GM12878 (cell line): ENCODE data around the gene MELTF. TPM values are rescaled to one million over a fixed set of nuclear protein-coding genes. Genes with fewer than 3 reads are reported as not detected.

ENCODE experiments used
- ATAC-seq: fragments of 200-7000 bp; cut with Tn5 transposase; 3 replicates; pipeline ENCODE4 v1.9.1; 2020; ENCODE audit warnings: mild to moderate bottlenecking, moderate library complexity
- BruUV-seq: library from RNA; stranded (reverse); fragments of 400-500 nt; replicated peaks from 2 replicates; lab custom pipeline; 2021; lab: Mats Ljungman, UMichigan
- CTCF ChIA-PET: fragments of 300-600 bp; sonication (Branson Sonifier 250); formaldehyde crosslinking; extraction: SDS; loops from one replicate; lab custom pipeline; 2021; ENCODE audit warnings: inconsistent platforms; lab: Yijun Ruan, JAX
- POLR2A ChIA-PET: fragments of 350-600 bp; formaldehyde crosslinking; extraction: SDS; loops from one replicate; lab custom pipeline; 2021; ENCODE audit warnings: inconsistent platforms; lab: Charles Lee
- RAD21 ChIA-PET: fragments of 300-600 bp; sonication (Branson Sonifier 250); formaldehyde crosslinking; loops from one replicate; lab custom pipeline; 2023; ENCODE audit warnings: antibody characterized with exemption; ENCODE audit not compliant: unreplicated experiment; lab: Charles Lee
- SMC1A ChIA-PET: fragments of 300-600 bp; sonication (Branson Sonifier 250); formaldehyde crosslinking; loops from one replicate; lab custom pipeline; 2023; ENCODE audit not compliant: unreplicated experiment, uncharacterized antibody; lab: Charles Lee
- DNase-seq: peaks from one replicate; pipeline ENCODE4 v3.0.0-alpha.2; 2011; ENCODE audit warnings: low read depth, low spot score
- FAIRE-seq: peaks from 3 replicates; lab custom pipeline; 2011; peaks lifted over from hg19 to GRCh38; lab: Jason Lieb, UNC
- H2AFZ ChIP-seq: 2 replicates; pipeline ENCODE4 v1.6.0; 2011; ENCODE audit warnings: low read depth, low read length, control low read depth; ENCODE audit not compliant: control insufficient read depth
- H3K27ac ChIP-seq: 2 replicates; pipeline ENCODE4 v1.5.1; 2011; ENCODE audit warnings: control low read depth; ENCODE audit not compliant: control insufficient read depth, insufficient read depth
- H3K27me3 ChIP-seq, 2 experiments: replicated peaks in 1 of 2; 2 replicates each; pipeline versions ENCODE4 v1.6.0 to v1.6.1; 2011; ENCODE audit warnings: low read length in 1 of 2; ENCODE audit not compliant: control insufficient read depth in 2 of 2, insufficient read depth in 2 of 2
- H3K36me3 ChIP-seq, 2 experiments: 2 replicates each; pipeline ENCODE4 v1.5.1; 2011; ENCODE audit warnings: low read length in 1 of 2; ENCODE audit not compliant: control insufficient read depth in 2 of 2, insufficient read depth in 2 of 2
- H3K4me1 ChIP-seq: 2 replicates; pipeline ENCODE4 v1.6.1; 2011; ENCODE audit warnings: mild to moderate bottlenecking, low read length, moderate library complexity, mixed read lengths; ENCODE audit not compliant: control insufficient read depth, insufficient read depth
- H3K4me2 ChIP-seq: 2 replicates; pipeline ENCODE4 v1.6.0; 2011; ENCODE audit warnings: control low read depth; ENCODE audit not compliant: control insufficient read depth, insufficient read depth
- H3K4me3 ChIP-seq: fragments of 200-600 bp; sonication (generic); 2 replicates; pipeline ENCODE4 v1.5.1; 2016
- H3K79me2 ChIP-seq: 2 replicates; pipeline ENCODE4 v1.6.0; 2011; ENCODE audit warnings: low read length; ENCODE audit not compliant: control insufficient read depth, insufficient read depth
- H3K9ac ChIP-seq: 2 replicates; pipeline ENCODE4 v1.8.0; 2011; ENCODE audit warnings: low read length, control low read depth, mixed read lengths; ENCODE audit not compliant: control insufficient read depth, insufficient read depth
- H3K9me3 ChIP-seq: replicated peaks from 3 replicates; pipeline ENCODE4 v1.5.1; 2011; ENCODE audit warnings: mild to moderate bottlenecking, low read length; ENCODE audit not compliant: control insufficient read depth, insufficient read depth
- H4K20me1 ChIP-seq: 2 replicates; pipeline ENCODE4 v1.6.0; 2011; ENCODE audit not compliant: control insufficient read depth, insufficient read depth
- EZH2 ChIP-seq: IDR thresholded peaks from 2 replicates; pipeline ENCODE4 v1.6.1; 2012; ENCODE audit warnings: low read depth, mild to moderate bottlenecking, control low read depth, inconsistent platforms, low read length, borderline replicate concordance; ENCODE audit not compliant: control insufficient read depth
- HDGF ChIP-seq: fragments of 450-650 bp; IDR thresholded peaks from 2 replicates; pipeline ENCODE4 v1.6.1; 2016; ENCODE audit warnings: antibody characterized with exemption
- JUND ChIP-seq: IDR thresholded peaks from 2 replicates; pipeline ENCODE4 v1.6.1; 2012; ENCODE audit warnings: low read depth, mild to moderate bottlenecking, low read length, improper control_type of control experiment, moderate library complexity
- MYB ChIP-seq: fragments of 150-350 bp; IDR thresholded peaks from 2 replicates; pipeline ENCODE4 v1.6.1; 2014; ENCODE audit warnings: mild to moderate bottlenecking, low read depth, low read length, borderline replicate concordance
- TARDBP ChIP-seq: IDR thresholded peaks from 2 replicates; pipeline ENCODE4 v1.6.1; 2016; ENCODE audit warnings: borderline replicate concordance
- ZNF217 ChIP-seq: fragments of 450-650 bp; IDR thresholded peaks from 2 replicates; pipeline ENCODE4 v1.6.1; 2017; ENCODE audit warnings: antibody characterized with exemption, mild to moderate bottlenecking
- WGBS: methylation state at CpG from one replicate; pipeline ENCODE4 v1.1.6; 2016; ENCODE audit warnings: low lambda C conversion rate; ENCODE audit not compliant: insufficient replicate concordance, insufficient coverage; ENCODE audit errors: missing lambda C conversion rate; 5-methylcytosine and 5-hydroxymethylcytosine counted together
- in situ Hi-C: fragments of 300-500 bp; cut with MboI; formaldehyde crosslinking; loops from 9 replicates; pipeline ENCODE4 v1.14.3; 2018; ENCODE audit warnings: mixed read lengths
- intact Hi-C: fragments of 100-400 bp; cut with micrococcal nuclease; formaldehyde crosslinking; loops from one replicate; pipeline ENCODE4 v1.14.2; 2022; ENCODE audit not compliant: unreplicated experiment
- polyA plus RNA-seq, 11 experiments: library from polyadenylated mRNA; depleted of rRNA in 4 of 11; unstranded in 6 of 11; stranded (reverse) in 5 of 11; fragments of >200 nt; fragmentation: Nextera tagmentation in 4 of 11; fragmentation: Illumina TruSeq in 1 of 11; extraction: Ambion mirVana in 4 of 11; extraction: Trizol in 1 of 11; gene quantifications; 1 replicate in 1 of 11; 2 replicates in 10 of 11; pipeline versions ENCODE4 v1.2.1 to v1.2.3, GENCODE V29; 2011 to 2016; ENCODE audit warnings: inconsistent platforms in 2 of 11, missing spikeins in 2 of 11, low read depth in 1 of 11
- total RNA-seq, 4 experiments: library from RNA; depleted of rRNA in 3 of 4; stranded (reverse); fragments of >200 nt in 3 of 4; fragmentation: Illumina TruSeq in 1 of 4; extraction: Trizol in 1 of 4; gene quantifications; 2 replicates each; pipeline versions ENCODE4 v1.2.1 to v1.2.3, GENCODE V29; 2013 to 2021
- TF ChIP-seq, protein P1 (sequence below): fragments of 450-650 bp; IDR thresholded peaks from 2 replicates; pipeline ENCODE4 v1.6.1; 2017; ENCODE audit warnings: mild to moderate bottlenecking, moderate library complexity

The MELTF gene
- total and polyA plus RNA-seq, 10 of the 15 experiments (the other 5 are each of a cell fraction or from before 2014, with no cell fraction given) = 0.55 to 49.1 (median 11.1) TPM

DNA sequence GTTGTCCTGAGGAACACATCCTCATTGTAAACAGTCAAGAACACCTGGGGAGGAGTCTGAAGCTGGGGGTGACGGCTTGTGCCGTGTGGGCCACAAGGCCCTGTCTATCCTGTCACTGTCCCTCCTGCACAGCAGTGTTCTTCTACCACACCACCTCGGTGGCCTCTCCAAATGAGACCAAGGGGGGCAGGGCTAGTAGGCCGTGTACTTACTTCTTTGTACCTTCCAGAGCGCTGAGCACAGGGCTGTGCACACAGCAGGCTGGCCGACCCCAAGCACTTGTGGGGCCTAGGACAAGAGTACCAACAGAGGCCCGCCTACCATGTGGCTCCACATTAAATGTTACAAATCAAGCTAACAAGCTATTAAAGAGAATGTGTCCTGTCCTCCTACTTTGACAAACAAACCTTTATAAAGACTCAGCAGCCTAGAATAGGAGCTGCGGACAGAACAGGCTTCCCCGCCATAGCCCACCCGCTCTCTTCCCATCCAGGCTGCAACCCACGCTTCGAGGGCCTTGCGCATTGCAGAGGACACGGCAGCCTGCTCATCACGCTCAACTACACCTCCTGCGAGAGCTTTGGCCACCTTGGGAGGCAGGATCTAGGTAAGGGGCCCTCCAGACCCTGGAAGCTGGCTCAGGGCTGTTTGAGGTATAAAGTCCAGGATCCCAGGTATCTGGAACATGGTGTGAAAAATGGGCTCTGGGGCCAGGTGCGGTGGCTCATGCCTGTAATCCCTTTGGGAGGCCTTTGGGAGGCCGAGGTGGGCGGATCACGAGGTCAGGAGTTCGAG is 30.5 kb downstream of the MELTF start:
- SMC1A ChIA-PET = interaction anchor here (1.8 kb wide), 1 partner anchor 188 kb away, joined by 5 read pairs; no protein-coding TSS in a partner anchor

DNA sequence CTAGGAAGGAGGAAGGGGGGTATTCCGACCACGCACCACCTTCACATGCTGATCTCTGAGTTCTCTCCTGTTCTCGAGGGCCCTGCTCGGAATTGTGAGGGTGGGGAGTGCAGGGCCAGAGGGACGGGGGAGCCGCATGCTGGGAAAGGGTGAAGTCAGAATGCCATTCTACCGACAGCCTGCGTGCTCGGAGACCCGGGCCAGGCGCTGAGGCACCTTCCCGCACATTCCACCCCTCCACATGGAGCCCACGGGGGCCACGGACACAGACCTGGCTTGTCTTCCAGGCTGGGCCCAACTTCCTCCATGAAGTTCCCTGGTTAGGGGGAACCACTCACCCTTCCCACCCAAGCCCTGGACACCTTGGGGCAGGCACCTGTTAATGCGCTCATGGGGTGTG is 32.3 kb downstream of the MELTF start:
- Histone ChIP-seq H3K9me3 (no peaks in the 10 kb centered on the region; the same call in 2 of the 3 replicates), H3K4me2 (no peak overlapping the region), H2AFZ (no peak overlapping the region), H3K79me2 (no peaks in the 10 kb centered on the region), H3K27ac (no peak overlapping the region), H3K4me1 (peaks cover 4% of the 10 kb centered on the region), H3K4me3 (no peak overlapping the region), H3K9ac (no peak overlapping the region), H3K36me3 (no peaks in the 10 kb centered on the region), H4K20me1 (no peaks in the 10 kb centered on the region), H3K27me3 (no peaks in the 10 kb centered on the region)
- FAIRE-seq (no peak), ATAC-seq (no peak), DNase-seq (no peak)
- BruUV-seq = no TSS peak
- TF ChIP-seq TARDBP = no peak
- TF ChIP-seq, protein P1, sequence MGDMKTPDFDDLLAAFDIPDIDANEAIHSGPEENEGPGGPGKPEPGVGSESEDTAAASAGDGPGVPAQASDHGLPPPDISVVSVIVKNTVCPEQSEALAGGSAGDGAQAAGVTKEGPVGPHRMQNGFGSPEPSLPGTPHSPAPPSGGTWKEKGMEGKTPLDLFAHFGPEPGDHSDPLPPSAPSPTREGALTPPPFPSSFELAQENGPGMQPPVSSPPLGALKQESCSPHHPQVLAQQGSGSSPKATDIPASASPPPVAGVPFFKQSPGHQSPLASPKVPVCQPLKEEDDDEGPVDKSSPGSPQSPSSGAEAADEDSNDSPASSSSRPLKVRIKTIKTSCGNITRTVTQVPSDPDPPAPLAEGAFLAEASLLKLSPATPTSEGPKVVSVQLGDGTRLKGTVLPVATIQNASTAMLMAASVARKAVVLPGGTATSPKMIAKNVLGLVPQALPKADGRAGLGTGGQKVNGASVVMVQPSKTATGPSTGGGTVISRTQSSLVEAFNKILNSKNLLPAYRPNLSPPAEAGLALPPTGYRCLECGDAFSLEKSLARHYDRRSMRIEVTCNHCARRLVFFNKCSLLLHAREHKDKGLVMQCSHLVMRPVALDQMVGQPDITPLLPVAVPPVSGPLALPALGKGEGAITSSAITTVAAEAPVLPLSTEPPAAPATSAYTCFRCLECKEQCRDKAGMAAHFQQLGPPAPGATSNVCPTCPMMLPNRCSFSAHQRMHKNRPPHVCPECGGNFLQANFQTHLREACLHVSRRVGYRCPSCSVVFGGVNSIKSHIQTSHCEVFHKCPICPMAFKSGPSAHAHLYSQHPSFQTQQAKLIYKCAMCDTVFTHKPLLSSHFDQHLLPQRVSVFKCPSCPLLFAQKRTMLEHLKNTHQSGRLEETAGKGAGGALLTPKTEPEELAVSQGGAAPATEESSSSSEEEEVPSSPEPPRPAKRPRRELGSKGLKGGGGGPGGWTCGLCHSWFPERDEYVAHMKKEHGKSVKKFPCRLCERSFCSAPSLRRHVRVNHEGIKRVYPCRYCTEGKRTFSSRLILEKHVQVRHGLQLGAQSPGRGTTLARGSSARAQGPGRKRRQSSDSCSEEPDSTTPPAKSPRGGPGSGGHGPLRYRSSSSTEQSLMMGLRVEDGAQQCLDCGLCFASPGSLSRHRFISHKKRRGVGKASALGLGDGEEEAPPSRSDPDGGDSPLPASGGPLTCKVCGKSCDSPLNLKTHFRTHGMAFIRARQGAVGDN = no peak
- no peak for TF ChIP-seq JUND
- TF ChIP-seq ZNF217 = no peak
- TF ChIP-seq EZH2 = no peak
- no peak for TF ChIP-seq HDGF
- ChIA-PET POLR2A (interaction anchor here (0.6 kb wide), 1 partner anchor 1019 kb away, joined by 4 read pairs; no protein-coding TSS in a partner anchor), CTCF (interaction anchor here (1.3 to 1.6 kb wide), 2 partner anchors 34 to 40 kb away, joined by 3 to 5 read pairs; no protein-coding TSS in a partner anchor), SMC1A (interaction anchor here (1.1 kb wide), 1 partner anchor 160 kb away, joined by 3 read pairs; no protein-coding TSS in a partner anchor), RAD21 (interaction anchor here (1.4 kb wide), 1 partner anchor 190 kb away, joined by 4 read pairs; no protein-coding TSS in a partner anchor)
- in situ Hi-C loops = loop anchor here (25.0 kb wide), 1 partner anchor 515 kb away; no protein-coding TSS in a partner anchor
- intact Hi-C loops = no loop called here
- 92% methylated on average over 15 of the region's 15 CpGs for WGBS

More for the DNA sequence above, 30.5 kb downstream of the MELTF start:
- Histone ChIP-seq H3K4me2 (no peak overlapping the region), H3K79me2 (no peaks in the 10 kb centered on the region), H3K9ac (no peak overlapping the region), H3K9me3 (no peaks in the 10 kb centered on the region; the same call in 2 of the 3 replicates), H3K36me3 (no peaks in the 10 kb centered on the region), H2AFZ (no peak overlapping the region), H3K27ac (no peak overlapping the region), H4K20me1 (no peaks in the 10 kb centered on the region), H3K27me3 (no peaks in the 10 kb centered on the region), H3K4me1 (peaks cover 9% of the 10 kb centered on the region), H3K4me3 (no peak overlapping the region)
- DNase-seq (no peak), FAIRE-seq (no peak), ATAC-seq (no peak)
- no TSS peak for BruUV-seq
- no peak for TF ChIP-seq MYB
- TF ChIP-seq ZNF217 = no peak
- RAD21 ChIA-PET = interaction anchor here (1.0 kb wide), 1 partner anchor 23 kb away, joined by 3 read pairs; no protein-coding TSS in a partner anchor
- CTCF ChIA-PET = interaction anchor here (0.7 to 0.8 kb wide), 2 partner anchors 25 to 181 kb away, joined by 3 read pairs; no protein-coding TSS in a partner anchor
- 86% methylated on average over 21 of the region's 21 CpGs for WGBS
- POLR2A ChIA-PET = no interaction called here
- intact Hi-C loops (no loop called here), in situ Hi-C loops (loop anchor here (25.0 kb wide), 1 partner anchor 513 kb away; no protein-coding TSS in a partner anchor)
